HG02840 (cell line): ENCODE results near the gene PYCR2.
A peak's percentile ranks its signal among the peaks of the same experiment; 100 is the strongest.
"Not testable (repeated sequence)": the region's sequence is repeated elsewhere in the genome, so short reads cannot be mapped to it uniquely, and the experiment has no call there.

Source experiments
- ATAC-seq: cut with Tn5 transposase; IDR thresholded peaks from one replicate; pipeline ENCODE4 v1.9.1; 2021; ENCODE audit warnings: mild to moderate bottlenecking, moderate library complexity, moderate number of reproducible peaks; ENCODE audit not compliant: unreplicated experiment, low FRiP score

PYCR2 gene

GRCh38 chr1:225923692-225924555 is at the start of gene PYCR2:
PYCR2 (minus strand) TSS chr1:225924250; CDS start chr1:225924110, 140 bp downstream.
- peak; percentile 98 for ATAC-seq

- no peak for ATAC-seq
Measured at GRCh38 chr1:225973158-225973557, 49.1 kb upstream of the PYCR2 start.

GRCh38 chr1:225972344-225973152 is 48.5 kb upstream of the PYCR2 start:
- no peak for ATAC-seq

- ATAC-seq, result not testable (repeated sequence)
Measured at GRCh38 chr1:225970592-225971157, 46.6 kb upstream of the PYCR2 start.

GRCh38 chr1:225969751-225970150 is 45.7 kb upstream of the PYCR2 start:
- not testable (repeated sequence) for ATAC-seq

GRCh38 chr1:225965231-225965630 is 41.2 kb upstream of the PYCR2 start:
- no peak for ATAC-seq

- ATAC-seq, result no peak
Measured at GRCh38 chr1:225963735-225964530, 39.9 kb upstream of the PYCR2 start.

GRCh38 chr1:225962440-225962975 is 38.5 kb upstream of the PYCR2 start:
- ATAC-seq, result no peak

GRCh38 chr1:225961659-225962439 is 37.8 kb upstream of the PYCR2 start:
- ATAC-seq, result no peak

- no peak for ATAC-seq
Measured at GRCh38 chr1:225958041-225958440, 34.0 kb upstream of the PYCR2 start.

GRCh38 chr1:225954753-225955152 is 30.7 kb upstream of the PYCR2 start:
- no peak for ATAC-seq

- no peak for ATAC-seq
Measured at GRCh38 chr1:225953315-225953714, 29.3 kb upstream of the PYCR2 start.

- ATAC-seq, result no peak
Measured at GRCh38 chr1:225950905-225951497, 27.0 kb upstream of the PYCR2 start.

GRCh38 chr1:225949041-225949440 is 25.0 kb upstream of the PYCR2 start:
- no peak for ATAC-seq

- no peak for ATAC-seq
Measured at GRCh38 chr1:225946803-225947202, 22.8 kb upstream of the PYCR2 start.

GRCh38 chr1:225946082-225946620 is 22.1 kb upstream of the PYCR2 start:
- no peak for ATAC-seq

GRCh38 chr1:225945564-225945963 is 21.5 kb upstream of the PYCR2 start:
- no peak for ATAC-seq

GRCh38 chr1:225944951-225945350 is 20.9 kb upstream of the PYCR2 start:
- ATAC-seq, result no peak

GRCh38 chr1:225944387-225944786 is 20.3 kb upstream of the PYCR2 start:
- ATAC-seq, result no peak
